ENCODE data around the gene EIF4A3.
"Not testable (repeated sequence)": the region's sequence is repeated elsewhere in the genome, so short reads cannot be mapped to it uniquely, and the experiment has no call there.

EIF4A3 gene

DNA sequence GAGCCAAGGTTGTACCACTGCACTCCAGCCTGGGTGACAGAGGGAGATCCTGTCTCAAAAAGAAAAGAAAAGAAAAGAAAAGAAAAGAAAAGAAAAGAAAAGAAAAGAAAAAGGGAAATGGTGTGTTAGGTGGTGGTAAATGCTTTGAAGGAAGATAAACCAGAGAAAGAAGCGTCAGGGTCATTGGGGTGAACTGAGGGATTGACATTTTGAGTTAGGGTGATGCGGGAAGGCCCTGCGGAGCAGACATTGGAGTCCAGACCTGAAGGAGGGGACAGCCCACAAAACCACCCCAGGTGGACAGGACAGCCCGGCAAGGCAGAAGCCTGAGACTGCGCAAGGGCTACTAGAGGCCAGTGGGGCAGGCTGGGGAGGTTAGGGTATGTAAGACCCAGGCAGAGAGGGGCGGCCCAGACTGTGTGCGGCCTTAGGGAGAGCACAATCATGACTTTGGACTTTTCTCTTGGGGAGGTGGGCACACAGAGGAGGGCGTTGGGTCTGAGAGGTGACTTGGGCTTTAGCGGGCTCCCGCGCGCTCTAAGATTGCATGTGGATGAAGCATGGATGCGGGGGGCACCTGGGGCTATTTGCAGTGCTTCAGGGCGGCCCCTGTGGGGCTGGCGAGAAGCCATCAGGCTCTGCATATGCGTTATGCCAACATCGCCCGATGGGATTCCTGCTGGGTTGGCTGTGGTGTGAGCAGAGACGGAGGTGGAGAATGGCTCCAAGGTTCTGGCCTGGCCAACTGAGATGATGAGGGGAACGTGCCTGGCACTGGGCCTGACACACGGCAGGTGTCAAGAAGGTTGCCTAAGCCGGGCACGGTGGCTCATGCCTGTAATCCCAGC lies 48.9 kb downstream of the EIF4A3 start:
- no peak for DNase-seq

DNA sequence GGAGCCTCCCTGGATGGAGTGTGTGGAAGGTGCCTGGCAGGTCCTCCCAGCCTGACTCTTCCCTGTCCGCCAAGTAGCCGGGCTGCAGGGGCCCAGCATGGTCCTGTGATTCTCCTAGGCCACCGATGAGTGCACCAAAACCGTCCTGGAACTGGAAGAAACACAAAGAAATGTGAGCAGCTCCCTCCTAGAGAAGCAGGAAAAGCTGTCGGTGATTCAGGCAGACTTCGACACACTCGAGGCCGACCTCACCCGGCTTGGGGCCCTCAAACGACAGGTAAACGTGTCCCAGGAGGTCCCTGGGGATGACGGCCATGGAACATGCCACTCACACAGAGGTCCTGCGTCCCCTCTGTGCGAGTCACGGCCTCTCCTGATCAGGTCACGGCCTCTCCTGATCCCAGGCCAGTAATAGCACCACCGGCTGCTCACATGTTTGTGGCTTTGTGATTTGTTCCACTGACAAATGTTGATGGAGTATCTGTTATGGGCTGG lies 49.8 kb downstream of the EIF4A3 start:
- no peak for DNase-seq

DNA sequence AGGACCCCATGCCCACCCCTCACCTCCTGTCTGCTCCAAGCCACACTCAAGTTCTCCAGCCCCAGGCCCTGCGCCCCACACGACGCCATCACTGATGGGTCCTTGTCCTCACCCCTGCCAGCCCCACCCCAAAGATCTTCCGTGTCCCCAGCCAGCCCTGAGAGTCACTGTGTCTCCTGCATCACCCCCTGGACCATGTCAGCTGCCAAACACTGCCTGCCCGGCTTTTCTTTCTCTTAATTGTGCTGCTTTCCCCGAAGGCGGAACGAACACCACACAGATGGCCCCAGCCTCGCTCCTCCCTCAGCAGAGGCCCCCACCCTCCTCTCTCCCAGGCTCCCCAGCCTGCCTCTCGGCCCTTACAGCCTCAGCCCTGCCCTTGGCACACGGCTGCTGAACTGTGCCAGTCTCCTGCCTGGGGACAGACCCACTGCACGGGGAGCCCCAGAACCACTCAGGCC lies 50.3 kb downstream of the EIF4A3 start:
- DNase-seq, result no peak

DNA sequence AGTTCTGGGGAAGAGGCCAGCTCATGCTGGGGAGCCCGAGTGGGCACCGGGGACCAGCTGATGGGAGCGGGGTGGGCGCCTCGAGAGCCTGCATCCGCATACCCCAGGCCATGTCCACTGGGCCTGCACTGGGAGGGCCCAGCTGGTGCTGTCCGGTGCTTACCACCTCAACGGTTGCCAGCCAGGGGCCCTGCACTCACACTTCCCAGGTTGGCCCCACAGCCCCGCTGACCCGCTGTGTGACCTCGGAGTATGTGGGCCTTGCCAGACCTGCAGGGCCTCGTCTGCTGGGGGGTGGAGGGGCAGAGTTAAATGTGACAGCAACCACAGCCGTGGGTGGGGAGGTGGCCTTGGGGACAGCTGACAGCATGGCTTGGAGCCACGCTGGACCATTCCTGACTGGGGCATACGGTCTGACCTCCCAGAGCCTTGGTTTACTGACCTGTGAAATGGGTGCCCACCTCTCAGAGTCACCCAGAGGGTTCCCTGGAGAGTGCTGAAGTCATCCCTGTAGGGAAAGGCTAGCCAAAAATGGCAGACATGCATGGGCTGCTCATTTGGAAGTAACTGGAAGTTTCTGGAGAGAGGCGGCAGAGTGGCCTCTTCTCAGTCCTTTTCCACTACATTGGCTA lies 51.0 kb downstream of the EIF4A3 start:
- DNase-seq, result no peak

DNA sequence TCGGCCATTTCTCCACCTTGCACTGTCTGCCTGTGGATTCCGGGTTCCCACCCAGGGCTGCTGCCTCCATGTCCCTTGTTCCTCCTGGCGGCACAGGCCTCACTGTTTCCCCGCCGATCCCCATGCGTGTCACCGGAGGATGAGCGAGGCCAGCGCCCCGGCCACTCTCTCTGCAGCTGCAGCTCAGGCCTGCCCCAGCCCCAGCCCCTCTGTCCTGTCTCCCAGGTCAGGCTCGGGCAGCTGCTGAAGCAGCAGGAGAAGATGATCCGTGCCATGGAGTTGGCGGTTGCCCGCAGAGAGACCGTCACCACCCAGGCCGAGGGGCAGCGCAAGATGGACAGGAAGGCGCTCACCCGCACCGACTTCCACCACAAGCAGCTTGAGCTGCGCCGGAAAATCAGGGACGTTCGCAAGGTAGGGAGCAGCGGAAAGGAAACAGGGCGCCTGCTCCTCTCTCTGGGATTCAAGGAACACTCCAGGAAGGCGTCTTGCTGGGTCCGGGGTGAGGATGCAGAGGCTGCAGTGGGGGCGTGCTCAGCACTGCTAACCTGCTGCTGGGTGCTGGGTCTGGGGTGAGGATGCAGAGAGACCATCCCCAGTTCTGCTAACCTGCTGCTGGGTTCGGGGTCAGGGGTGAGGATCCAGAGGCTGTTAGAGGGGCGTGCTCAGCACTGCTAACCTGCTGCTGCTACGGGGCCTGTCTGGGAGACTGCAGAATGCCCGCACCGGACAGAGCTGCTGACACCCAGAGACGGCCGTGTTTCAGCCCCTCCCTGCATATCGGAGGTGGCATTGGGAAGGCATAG lies 51.7 kb downstream of the EIF4A3 start:
- DNase-seq, result no peak

DNA sequence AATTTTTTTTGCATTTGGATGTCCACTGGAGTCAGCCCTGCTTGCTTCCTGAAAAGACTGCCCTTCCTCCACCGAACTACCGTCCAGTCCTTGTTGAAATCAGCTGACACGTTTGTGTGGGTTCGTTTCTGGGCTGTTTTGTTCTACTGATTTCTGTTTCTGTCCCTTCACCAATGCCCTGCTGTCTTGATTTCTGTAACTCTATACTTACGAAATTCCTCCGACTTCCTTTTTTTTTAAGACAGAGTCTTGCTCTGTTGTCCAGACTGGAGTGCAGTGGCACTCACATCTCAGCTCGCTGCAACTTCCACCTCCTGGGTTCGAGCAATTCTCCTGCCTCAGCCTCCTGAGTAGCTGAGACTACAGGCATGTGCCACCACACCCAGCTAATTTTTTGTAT lies 54.0 kb downstream of the EIF4A3 start:
- peak; percentile 71 to 73 for DNase-seq

DNA sequence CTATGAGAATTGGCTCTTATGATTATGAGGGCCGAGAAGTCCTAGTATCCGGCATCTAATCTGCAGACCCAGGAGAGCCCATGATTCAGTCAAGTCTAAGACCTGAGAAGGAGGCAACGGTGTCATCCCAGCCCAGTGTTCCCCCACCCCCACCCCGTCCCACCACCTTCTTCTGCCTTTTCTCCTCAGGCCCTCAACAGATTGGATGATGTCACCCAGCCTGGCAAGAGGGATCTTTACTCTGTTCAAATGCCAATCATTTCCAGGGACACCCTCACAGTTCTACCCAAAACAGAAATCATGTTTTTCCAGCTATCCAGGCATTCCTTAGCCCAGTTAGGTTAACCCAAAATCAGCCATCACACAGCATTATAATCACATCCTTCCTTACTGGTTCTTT lies 55.6 kb downstream of the EIF4A3 start:
- no peak for DNase-seq

DNA sequence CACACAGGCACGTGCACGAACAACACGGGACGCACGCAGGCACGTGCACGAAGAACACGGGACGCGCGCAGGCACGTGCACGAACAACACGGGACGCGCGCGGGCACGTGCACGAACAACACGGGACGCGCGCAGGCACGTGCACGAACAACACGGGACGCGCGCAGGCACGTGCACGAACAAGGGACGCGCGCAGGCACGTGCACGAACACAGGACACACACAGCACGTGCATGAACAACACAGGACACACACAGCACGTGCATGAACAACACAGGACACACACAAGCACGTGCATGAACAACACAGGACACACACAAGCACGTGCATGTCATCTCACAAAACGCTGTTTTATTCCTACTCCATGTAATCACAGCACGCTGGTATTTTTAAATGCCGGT lies 56.8 kb downstream of the EIF4A3 start:
- not testable (repeated sequence) for DNase-seq

DNA sequence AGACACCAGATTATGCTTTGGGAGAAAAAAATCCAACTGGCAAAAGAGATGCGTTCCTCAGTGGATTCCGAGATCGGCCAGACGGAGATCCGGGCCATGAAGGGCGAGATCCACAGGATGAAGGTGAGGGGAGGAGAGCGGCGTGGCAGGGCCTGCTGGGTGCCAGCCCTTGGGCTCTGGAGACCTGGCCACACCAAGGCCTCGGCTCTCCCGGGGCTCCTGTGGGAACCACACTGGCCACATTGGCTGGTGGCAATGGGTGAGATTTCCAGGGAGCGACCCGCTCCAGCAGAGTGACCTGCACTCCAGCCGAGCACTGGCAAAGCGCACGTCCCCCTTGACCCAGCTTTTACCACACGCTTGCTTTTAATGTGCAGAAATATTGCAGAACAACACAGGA lies 57.2 kb downstream of the EIF4A3 start:
- DNase-seq, result no peak

DNA sequence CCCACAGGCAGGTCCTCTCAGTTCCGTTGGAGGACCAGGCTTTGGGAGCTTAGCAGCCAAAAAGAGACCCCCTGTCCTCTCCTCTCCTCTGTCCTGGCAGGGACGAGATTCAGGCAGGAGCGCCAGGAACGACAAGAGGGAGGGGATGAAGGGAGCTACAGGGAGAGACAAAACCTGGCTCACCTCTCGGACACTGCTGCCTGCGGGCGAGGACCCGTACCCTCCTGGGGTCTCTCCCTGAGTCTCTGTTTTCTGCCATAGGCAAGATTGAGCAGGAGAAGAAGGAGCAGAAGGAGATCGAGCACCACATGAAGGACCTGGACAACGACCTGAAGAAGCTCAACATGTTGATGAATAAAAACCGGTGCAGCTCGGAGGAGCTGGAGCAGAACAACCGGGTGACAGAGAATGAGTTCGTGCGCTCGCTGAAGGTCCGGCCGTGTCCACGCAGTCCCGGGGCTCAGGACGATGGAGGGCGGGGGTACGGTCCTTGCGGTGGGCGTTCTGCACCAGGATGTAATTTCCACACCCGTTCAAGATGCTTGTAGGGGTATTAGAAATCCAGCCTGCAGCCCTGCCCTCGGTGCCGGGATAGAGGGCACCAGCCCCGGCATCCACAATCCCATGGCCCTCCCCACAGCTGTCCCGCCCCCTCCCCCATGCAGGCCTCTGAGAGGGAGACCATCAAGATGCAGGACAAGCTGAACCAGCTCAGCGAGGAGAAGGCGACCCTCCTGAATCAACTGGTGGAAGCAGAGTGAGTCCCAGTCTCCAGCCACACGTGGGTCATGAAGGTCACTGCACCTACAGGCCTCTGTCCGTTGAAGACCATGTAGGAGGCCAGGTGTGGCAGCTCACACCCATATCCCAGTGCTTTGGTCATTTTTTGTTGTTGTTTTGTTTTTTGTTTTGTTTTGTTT lies 59.3 kb downstream of the EIF4A3 start:
- DNase-seq, result no peak

DNA sequence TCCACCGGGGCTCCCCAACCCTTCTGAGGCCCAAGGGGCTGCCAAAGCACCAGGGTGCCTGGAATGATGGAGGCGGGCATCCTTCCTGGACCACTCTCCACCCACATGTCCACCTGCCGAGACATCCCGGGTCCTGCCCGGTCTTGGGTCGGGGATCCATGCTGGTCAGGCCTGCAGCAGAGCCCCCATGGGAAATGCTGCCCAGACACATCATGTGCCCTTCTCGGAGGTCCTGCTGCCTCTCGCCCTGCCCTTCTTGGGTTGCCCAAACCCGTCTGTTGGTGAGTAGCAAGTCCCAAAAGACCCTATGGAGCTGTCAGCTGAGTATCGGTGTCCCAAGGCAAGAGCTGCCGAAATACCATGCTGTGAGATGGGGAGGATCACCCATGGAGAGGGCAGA lies 60.3 kb downstream of the EIF4A3 start:
- DNase-seq, result no peak

DNA sequence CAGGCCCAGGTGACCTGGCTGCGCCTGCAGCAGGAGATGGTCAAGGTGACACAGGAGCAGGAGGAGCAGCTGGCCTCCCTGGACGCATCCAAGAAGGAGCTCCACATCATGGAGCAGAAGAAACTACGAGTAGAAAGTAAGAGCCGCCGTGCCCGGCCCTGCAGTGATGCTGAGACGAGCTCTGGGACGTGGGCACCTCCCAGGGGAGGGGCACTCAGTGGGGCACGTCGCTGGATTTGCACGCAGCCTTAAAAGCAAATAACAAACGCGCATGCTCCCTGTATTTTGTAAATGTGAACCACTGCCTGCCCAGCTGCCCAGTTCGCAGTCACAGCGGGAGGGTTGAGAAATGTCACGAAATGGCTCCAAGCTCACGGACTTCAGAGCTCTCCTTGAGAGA lies 60.8 kb downstream of the EIF4A3 start:
- DNase-seq, result no peak

DNA sequence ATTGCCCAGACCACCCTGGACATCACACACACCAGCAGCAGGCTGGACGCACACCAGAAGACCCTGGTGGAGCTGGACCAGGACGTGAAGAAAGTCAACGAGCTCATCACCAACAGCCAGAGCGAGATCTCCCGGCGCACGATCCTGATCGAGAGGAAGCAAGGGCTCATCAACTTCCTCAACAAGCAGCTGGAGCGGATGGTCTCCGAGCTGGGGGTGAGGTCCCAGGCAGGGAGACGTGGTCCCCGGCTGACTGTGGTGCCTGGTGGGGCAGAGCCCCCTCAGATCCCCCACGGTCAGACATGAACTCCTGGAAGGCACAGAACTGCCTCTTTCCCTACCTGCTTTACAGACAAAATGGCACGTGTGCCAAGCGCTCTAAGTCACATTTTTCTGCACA lies 62.2 kb downstream of the EIF4A3 start:
- no peak for DNase-seq

All from Kasumi-1 (cell line).